ELR (cell line): ENCODE results near the gene GJA1.
"Not testable (repeated sequence)": the region's sequence is repeated elsewhere in the genome, so short reads cannot be mapped to it uniquely, and the experiment has no call there.

ENCODE experiments used
- DNase-seq: peaks from one replicate; pipeline ENCODE4 v3.0.0-alpha.2; 2015; ENCODE audit warnings: low read depth

Gene GJA1

DNA sequence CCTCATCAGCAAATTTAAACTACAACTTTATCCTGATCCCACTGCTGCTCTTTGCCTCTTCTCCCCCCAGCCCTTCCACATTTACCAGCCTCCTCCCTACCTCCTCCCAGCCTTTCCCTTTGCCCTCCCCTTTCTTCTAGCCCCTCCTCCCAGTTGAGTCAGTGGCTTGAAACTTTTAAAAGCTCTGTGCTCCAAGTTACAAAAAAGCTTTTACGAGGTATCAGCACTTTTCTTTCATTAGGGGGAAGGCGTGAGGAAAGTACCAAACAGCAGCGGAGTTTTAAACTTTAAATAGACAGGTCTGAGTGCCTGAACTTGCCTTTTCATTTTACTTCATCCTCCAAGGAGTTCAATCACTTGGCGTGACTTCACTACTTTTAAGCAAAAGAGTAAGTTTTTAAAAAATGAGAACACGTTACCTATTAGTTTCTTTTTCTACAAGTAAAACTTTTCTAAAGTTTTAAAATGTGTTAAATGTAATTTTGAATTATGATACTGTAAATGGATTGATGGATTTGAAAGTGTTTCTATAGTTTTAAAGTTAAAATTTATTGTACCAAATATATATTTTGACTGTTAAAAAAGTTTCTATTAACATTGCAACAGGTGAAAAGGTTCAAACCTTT, at the start of gene GJA1:
Gene GJA1 (plus strand): TSS at position 203 of the 626 bp plus-strand sequence. CDS start 11,202 bp downstream, outside the sequence.
- DNase-seq, result peak; percentile 89

DNA sequence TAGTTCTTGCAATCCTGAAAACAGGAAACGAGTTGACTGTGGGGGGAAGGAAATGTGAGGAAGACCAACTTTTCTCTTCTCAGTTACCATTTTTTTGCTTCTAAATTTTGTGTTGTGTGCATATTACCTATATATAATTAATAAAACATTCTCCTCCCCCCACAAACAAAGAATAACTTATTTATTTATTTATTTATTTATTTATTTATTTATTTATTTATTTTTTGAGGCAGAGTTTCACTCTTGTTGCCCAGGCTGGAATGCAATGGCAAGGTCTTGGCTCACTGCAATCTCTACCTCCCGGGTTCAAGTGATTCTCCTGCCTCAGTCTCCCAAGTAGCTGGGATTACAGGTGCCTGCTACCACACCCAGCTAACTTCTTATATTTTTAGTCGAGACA, 48.9 kb upstream of the GJA1 start:
- DNase-seq, result not testable (repeated sequence)

DNA sequence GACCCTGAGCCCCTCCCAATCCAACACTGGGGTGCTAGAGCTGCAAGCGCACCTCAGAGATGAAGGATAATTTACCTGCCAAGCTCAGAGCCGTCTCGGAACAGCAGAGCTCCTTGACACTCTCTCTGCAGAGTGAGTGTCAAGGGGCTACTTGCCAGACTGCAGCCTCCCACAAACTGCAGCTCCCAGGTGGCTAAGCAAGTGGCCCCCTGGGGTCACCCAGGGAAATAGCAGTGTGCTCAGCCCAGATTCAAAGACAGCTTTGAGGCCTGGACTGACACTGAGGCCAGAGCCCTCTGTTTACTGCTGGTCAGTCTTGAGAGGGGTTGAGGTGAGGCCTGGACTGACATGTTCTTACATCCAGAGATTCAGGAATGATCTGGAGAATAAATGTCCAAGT, 46.0 kb upstream of the GJA1 start:
- DNase-seq, result no peak

DNA sequence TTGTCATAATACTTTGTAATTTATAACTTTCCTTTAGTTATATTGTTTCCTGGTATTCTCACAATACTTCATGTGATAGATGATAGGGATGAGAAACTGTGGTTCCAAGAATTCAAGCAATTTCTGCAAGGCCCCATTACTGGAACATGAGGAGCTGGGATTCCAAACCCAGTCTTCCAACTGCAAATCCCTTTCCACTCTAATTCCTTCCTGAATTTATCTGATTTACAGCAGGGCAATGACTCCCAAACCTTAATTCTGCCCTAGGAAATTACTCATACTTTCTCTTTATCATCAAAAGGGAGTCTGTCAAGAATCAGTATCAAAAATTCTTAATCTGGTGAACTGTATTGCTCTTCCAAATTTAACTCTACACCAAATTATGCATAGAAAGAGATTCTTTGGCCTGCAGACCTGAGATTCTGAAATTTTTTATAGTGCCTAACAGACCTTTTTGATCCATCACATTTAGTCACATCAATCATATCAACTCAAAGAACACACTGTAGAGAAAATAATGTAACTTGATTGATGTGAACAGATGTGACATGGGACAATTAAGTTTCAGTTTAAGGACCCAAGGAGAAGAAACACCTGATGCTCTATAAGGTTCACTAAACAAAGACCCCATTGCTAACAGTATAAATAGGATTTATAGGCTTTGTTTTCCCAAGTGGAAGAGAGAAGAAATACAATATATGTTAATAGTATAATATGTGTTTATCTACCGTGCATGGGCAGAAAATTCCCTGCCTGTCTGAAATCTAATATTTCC, 41.5 kb upstream of the GJA1 start:
- no peak for DNase-seq

DNA sequence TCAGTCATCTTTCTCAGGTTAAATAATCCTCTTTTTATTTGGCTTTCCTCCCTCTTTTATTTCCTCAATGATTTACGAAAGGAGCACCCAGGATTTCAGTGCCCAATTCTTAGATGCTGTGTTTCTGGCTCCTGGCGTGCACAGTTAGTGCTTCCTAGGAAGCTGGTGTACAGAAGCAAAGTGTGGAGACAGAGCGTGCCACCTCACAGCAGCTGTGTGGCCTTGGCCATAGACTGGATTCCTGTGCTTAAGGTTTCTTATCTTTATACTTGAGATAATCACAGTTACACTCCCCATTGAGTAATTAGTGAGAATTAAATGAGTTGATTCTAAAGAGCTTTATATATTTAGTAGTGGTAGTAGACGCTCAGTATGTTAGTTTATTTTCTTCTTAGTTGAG, 39.7 kb upstream of the GJA1 start:
- no peak for DNase-seq

DNA sequence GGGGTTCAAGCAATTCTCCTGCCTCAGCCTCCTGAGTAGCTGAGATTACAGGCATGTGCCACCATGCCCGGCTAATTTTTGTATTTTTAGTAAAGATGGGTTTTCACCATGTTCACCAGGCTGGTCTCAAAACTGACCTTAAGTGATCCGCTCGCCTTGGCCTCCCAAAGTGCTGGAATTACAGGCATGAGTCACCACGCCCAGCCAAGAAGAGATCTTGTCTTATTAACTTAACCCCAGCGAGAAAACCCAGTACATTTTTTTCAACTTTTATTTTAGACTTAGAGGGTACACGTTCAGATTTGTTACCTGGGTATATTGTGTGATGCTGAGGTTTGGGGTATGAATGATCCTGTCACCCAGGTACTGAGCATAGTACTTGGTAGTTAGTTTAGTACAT, 38.3 kb upstream of the GJA1 start:
- DNase-seq, result not testable (repeated sequence)

DNA sequence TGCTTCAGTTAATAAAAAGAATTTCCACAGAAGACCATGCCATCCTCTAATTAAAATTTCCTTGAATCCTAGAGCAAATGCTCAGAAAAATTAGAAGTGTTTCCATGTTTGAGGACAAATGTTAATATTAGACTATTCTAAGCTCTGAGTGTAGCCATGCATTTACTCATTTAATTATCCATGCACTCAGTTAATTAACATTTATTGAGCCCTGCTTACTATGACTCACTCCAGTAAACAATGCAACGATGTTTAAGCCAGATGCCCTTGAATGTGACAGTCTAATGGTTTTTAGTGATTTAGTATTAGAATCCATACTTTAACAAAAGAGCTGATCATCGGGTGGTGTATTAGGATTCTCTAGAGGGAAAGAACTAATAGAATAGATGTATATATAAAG, 37.3 kb upstream of the GJA1 start:
- DNase-seq, result no peak

DNA sequence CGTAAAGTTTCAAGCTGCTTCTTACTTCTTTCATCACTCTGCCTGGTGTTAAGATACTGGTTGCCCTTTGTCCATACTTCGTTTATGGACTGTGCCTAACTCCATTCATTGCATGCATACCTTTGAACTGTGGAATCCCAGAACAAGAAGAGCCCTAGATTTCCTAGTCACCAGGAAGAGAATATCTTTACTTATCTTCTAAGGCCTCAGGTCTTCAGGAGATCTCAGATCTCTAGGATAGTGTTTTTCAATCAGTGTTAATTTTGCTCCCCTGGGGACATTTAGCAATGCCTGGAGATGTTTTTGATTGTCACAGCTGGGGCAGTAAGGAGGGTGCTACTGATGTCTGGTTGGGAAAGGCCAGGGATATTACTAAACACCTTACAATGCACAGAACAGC, 35.5 kb upstream of the GJA1 start:
- DNase-seq, result no peak

DNA sequence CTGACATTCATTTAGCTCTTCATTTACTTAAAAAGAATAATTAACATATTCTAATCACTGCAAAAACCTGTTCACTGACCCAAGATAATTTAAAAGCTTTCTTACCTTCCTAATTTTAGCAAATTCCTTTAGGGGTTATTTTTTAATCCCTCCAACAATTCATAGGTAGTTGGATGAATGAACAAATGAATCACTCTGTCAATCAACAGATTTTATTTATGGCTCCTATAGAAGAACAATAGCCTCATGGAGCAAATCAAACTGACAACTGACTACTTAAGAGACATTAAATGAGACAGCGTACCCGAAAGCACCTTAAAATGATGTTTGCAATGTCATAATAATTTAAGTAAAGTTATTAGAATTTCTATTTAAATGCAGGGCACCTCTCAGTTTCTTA, 31.5 kb upstream of the GJA1 start:
- no peak for DNase-seq

DNA sequence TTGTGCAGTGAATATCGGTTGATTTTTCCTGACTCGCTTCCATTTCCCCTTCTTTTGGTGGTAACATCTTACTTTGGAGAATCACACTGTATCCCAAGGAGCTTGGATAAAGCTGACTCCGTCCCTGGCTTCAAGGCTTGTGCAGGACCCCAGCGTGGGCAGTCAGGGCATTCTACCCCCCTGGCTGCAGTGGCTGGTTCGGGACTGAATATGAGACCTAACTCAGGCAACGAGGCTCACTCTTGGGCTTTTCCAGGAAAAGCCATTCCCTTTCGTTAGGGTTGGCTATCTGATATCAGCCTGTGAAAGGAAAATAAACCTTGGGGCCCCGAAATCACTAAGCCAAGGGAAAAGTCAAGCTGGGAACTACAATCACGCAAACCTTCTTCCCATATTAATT, 30.1 kb upstream of the GJA1 start:
- DNase-seq, result no peak

DNA sequence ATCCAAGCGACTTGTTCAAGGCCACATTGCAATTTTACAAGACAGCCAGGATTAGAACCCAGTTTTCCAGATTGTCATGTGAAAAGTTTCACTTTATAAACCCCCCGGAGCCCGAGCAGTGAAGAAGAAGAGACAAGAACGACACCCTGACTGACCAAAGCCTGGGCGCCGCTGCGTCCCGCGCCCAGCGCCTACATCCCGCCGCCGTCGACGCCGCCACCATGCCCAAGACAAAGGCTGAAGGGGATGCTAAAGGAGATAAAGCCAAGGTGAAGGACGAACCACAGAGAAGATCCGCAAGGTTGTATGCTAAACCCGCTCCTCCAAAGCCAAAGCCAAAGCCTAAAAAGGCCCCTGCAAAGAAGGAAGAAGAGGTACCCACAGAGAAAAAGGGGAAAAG, 27.1 kb upstream of the GJA1 start:
- no peak for DNase-seq

DNA sequence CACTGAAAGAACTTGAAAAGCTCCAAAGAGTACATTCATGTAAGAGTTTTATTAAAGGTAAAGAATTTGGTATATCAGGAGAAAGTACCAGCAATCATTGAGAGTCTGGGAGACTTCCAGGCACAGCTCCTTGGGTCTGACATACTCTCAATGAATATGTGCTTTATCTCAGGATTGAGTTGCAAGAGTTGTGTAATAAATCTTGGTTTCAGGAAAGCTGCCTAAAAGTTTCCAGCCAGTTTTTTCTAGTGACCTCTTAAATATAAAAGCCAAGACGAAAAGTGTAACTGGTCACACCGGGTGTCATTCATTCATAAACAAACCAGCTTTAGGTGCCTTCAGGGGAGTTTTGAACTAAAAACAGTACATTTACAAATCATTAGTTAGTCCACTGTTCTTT, 21.6 kb upstream of the GJA1 start:
- DNase-seq, result no peak

DNA sequence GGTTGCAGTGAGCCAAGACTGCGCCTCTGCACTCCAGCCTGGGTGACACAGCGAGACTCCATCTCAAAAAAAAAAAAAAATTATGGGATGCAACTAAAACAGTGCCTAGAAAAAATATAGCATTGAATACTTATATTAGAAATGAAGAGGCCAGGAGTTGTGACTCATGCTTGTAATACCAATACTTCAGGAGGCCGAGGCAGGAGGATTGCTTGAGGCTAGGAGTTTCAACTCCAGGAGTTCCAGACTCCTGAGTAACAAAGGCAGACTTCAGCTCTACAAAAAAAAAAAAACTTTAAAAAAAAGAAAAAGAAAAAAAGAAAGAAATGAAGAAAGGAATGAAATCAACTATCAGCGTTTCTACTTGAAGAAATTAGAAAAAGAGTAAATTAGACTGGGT, 17.1 kb upstream of the GJA1 start:
- DNase-seq, result no peak

DNA sequence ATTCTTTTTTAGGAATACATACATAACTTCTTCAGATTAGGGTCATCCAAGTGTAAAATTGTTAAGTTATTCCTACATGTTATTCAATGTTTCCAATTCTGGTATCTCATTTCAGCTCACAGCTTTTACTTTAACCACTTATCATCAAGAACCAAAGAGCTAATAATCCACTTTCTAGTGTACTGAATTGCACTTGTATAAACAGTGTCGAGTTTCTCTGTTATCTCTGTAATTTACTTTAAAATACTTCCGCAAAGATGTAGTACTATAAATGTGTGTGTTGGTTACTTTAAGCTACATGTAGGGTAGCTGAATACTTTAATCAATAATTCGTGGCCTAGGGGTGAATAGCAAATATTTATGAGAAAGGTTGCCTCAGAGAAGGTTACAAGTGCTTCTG, 8.8 kb upstream of the GJA1 start:
- DNase-seq, result no peak

DNA sequence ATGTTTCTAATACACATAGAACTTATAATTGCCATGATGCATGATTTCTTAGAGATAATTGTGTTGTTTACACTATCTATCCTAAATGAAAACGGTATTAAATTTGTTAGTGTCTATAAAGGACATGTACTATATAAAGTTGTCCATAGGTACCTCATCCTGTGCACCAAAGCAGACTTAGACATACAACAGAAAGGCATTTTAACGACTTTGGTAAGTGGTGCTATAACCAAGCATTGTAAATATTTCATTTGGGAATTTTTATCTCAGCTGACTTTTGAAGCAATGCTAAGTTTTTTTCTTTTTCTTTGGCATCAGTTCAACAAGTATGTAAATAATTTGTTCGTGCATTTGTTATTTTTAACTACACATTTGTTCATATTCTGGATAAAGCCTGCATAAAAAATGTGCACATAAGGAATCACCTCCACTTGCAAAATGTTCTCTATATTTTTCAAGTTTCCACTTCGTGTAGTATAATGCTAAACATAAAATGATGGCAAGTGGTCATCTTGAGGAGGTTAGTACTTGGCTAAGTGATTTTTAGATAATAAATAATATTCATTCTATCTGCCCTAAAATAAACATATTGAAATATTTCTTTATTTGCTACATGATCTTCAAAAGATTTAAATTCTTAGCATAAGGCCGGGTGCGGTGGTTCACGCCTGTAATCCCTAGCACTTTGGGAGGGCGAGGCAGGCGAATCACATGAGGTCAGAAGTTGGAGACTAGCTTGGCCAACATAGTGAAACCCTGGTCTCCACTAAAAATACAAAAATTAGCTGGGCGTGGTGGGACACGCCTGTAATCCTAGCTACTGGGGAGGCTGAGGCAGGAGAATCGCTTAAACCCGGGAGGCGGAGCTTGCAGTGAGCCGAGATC, 6.3 kb upstream of the GJA1 start:
- no peak for DNase-seq

DNA sequence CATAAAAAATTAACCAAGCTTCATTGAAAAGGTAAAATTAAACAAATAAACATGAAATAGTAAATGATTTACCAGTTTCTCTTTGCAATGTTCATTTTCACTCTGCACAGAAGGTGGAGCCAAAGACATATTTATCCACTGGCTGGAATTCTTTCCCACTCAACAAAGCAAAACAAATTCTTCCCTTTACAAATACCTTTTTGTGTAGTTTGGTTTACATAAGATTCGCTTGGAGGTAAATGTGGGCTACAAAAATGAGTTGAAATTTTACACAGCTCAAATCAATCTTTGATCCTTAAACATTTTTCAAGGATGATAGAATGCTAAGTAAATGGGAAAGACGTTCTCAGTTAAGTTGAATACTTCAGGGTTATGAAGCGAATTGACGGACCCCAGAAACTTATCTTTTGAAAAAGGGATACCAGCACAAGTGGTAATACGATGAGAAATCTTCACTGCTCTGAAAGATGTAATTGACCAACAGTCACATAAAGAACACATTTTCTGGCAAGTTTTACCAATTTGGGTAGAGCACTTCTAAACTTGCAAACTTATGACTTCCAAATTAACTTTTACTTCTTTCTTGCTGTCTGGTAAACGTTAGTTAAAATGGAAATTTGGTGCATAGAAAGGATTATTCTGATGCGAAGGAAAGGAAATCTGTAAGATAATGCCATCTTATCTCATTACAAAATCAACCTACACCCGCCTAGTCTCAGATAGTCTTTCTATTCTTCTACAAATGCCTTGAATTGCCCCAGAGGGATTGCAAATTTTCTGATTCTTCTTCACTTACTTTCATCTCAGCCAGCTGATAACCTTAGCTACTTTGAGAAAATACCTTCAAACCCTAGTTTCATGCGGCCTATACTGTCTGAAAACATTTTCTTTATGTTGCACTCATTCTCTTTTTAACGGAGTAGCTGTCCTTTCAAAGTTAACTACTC, 4.7 kb upstream of the GJA1 start:
- DNase-seq, result peak; percentile 58

DNA sequence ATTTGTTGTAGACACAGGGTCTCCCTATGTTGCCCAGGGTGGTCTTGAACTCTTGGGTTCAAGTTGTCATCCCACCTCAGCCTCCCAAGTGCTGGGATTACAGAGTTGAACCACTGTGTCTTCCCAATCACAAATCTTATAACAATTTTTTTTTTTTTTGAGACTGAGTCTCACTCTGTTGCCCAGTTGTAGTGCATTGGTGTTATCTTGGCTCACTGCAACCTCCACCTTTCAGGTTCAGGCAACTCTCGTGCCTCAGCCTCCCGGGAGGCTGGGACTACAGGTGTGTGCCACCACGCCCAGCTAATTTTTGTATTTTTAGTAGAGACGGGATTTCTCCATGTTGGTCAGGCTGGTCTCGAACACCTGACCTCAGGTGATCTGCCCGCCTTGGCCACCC, 3.7 kb upstream of the GJA1 start:
- not testable (repeated sequence) for DNase-seq

DNA sequence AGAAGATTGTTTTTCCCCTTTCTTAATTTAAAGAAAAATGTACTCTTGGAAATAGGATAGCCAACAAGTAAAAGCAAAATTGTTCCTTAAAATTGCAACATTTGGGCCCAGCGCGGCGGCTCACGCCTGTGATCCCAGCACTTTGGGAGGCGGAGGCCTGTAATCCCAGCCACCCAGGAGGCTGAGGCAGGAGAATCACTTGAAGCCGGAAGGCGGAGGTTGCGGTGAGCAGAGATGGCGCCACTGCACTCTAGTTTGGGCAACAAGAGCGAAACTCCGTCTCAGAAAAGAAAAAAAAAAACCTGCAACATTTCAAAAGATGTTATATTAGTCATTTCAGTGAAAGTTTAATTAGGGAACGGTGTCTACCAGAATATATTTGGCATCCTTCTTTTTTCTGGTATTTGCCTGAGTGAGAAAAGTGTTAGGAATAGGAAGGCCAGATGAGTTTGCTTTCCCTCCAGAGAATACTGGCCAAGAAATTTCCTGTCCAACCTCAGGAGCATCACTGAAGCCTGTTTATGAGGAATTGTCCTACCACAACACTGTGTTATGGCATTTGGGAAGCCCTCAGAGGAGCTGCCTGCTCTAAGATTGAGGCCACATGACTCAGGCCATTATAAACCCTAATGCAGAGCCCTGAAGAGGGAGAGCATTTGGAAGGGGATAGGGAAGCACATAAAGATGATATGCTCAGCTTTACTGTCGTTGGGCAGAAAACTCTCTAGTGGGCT, 1.2 kb upstream of the GJA1 start:
- no peak for DNase-seq

DNA sequence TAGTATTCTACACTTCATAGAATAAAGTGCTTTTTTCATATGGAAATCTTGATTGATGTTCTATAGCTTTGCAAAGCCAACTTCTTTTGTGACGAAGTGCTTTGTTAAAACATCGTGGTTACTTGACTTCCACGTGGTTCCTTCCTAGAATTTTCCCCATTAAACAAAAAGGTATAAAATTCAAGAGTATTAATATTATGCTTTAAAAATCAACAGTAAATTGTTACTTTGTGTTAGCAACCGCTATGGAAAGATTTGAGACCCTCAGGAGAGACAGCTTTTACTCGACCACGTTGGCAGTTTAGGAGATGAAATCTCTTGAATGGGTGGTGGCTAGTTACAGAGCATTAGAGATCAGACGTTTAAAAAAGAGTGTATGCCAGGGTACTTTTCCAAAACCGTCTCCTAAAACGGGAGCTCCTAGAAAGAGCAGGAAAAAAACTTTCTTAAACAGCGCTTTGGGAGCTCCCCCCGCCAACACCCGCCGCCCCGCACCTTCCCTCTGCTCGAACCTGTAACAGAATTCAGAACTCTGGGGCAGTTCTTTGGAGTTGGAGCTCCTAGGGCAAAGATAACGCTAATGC, 920 bp downstream of the GJA1 start:
- peak; percentile 39 for DNase-seq

DNA sequence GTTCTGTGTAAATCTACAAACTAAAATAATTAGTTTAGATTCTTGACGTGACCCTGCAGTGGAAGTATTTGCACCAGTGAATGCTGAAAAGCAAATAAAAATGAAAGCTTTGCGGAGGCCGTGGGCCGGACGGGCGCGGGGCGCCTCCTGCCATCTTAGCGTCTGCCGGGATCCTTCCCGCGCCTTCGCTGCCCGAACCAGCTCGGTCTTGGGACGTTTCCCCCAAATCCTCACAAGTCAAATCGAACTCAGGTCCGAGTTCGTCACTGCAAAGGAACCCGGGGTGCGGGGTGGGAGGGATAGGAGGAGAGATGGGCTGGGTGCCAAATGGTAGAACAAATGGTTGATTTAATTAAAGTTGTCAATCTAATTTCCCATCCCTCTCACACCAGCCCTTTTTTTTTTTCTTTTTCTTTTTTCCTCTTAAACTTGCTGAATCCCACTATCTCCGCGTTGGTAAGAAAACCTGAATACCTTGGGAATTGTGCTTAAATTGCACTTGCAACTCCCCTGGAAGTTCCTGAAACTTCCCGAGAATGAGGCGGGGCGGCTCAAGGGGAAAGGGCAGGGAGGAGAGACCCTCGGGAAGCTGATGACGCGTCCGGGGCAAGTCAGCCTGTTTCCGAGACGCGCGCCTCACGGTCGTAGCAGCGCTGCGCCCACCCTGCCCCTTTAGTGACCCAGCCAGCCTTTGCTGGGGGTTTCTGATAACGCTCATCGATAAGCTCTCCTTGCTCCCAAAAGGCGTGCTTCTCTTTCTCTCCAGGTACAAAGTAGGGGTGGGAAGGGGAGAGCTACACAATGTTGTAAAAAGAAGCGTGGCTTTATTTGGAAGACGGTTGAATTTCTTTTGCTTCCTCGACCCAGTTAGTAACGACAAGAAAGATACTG, 1.8 kb downstream of the GJA1 start:
- DNase-seq, result peak; percentile 74
